Activated CD8-positive, alpha-beta T cell treated with anti-CD3 and anti-CD28 coated beads for 36 hours (primary cell): ENCODE data around the gene KCNQ5. TPM values are rescaled to one million over a fixed set of nuclear protein-coding genes. Genes with fewer than 3 reads are reported as not detected.

Source experiments
- ATAC-seq: fragments of 200-7000 bp; cut with Tn5 transposase; one replicate; pipeline ENCODE4 v1.10.0; 2021; ENCODE audit warnings: mild to moderate bottlenecking, moderate library complexity
- CTCF ChIA-PET: fragments of 350-600 bp; sonication (Branson Sonifier 250); formaldehyde crosslinking; loops from one replicate; lab custom pipeline; 2021; ENCODE audit warnings: antibody characterized with exemption; lab: Charles Lee
- POLR2A ChIA-PET: fragments of 350-600 bp; sonication (Branson Sonifier 250); formaldehyde crosslinking; loops from one replicate; lab custom pipeline; 2021; ENCODE audit warnings: antibody characterized with exemption; lab: Charles Lee
- DNase-seq: peaks from one replicate; pipeline ENCODE4 v3.0.0-alpha.2; 2020
- H3K27ac Mint-ChIP-seq: one replicate; pipeline ENCODE4 v1.8.0; 2021; ENCODE audit warnings: mild to moderate bottlenecking, mixed read lengths
- H3K27me3 Mint-ChIP-seq: one replicate; pipeline ENCODE4 v1.8.0; 2021; ENCODE audit warnings: mixed read lengths
- H3K36me3 Mint-ChIP-seq: one replicate; pipeline ENCODE4 v1.8.0; 2021; ENCODE audit warnings: low read depth, mixed read lengths
- H3K4me1 Mint-ChIP-seq: one replicate; pipeline ENCODE4 v1.8.0; 2021; ENCODE audit warnings: low read depth, mixed read lengths
- H3K4me3 Mint-ChIP-seq: one replicate; pipeline ENCODE4 v1.8.0; 2021; ENCODE audit warnings: mild to moderate bottlenecking, moderate library complexity, mixed read lengths
- H3K9me3 Mint-ChIP-seq: one replicate; pipeline ENCODE4 v1.8.0; 2021; ENCODE audit warnings: mixed read lengths
- CTCF ChIP-seq: fragments of 200-600 bp; IDR thresholded peaks from one replicate; pipeline ENCODE4 v1.8.0; 2022; ENCODE audit warnings: antibody characterized with exemption, mild to moderate bottlenecking
- intact Hi-C: fragments of 100-400 bp; cut with micrococcal nuclease; formaldehyde crosslinking; loops from one replicate; pipeline ENCODE4 v1.10.0; 2022
- total RNA-seq, 2 experiments: library from RNA; stranded (reverse); gene quantifications; one replicate each; pipeline ENCODE4 v1.2.3, GENCODE V29; 2021

Gene KCNQ5
- total RNA-seq, 2 experiments from 2014 or later: 14.6 to 14.9 TPM

GRCh38 chr6:72758901-72759300 lies 137.0 kb downstream of the KCNQ5 start:
- intact Hi-C loops: no loop called here
- ATAC-seq (no peak), DNase-seq (no peak)
- no peak overlapping the region for H3K27ac Mint-ChIP-seq
- H3K9me3 Mint-ChIP-seq: peaks cover 3% of the 10 kb centered on the region
- no peaks in the 10 kb centered on the region for H3K27me3 Mint-ChIP-seq
- no peak overlapping the region for H3K4me3 Mint-ChIP-seq
- peaks cover 9% of the 10 kb centered on the region for H3K4me1 Mint-ChIP-seq
- CTCF ChIA-PET: no interaction called here
- no peaks in the 10 kb centered on the region for H3K36me3 Mint-ChIP-seq
- POLR2A ChIA-PET: interaction anchor here (0.6 kb wide), 1 partner anchor 46 kb away, joined by 3 read pairs; no protein-coding TSS in a partner anchor
- TF ChIP-seq CTCF: no peak

- Mint-ChIP-seq H3K4me3 (no peak overlapping the region), H3K27me3 (no peaks in the 10 kb centered on the region), H3K9me3 (no peaks in the 10 kb centered on the region), H3K4me1 (peaks cover 9% of the 10 kb centered on the region), H3K27ac (no peak overlapping the region), H3K36me3 (peaks cover 3% of the 10 kb centered on the region)
- TF ChIP-seq CTCF: no peak
- ATAC-seq (no peak), DNase-seq (no peak)
- intact Hi-C loops: no loop called here
- ChIA-PET POLR2A (no interaction called here), CTCF (interaction anchor here (0.7 kb wide), 1 partner anchor 80 kb away, joined by 3 read pairs; no protein-coding TSS in a partner anchor)
Measured at GRCh38 chr6:72760114-72760793, 138.4 kb downstream of the KCNQ5 start.

- no peak for DNase-seq
- ATAC-seq: no peak
- peaks cover 3% of the 10 kb centered on the region for H3K36me3 Mint-ChIP-seq
Measured at GRCh38 chr6:72761761-72762160, 139.9 kb downstream of the KCNQ5 start.

GRCh38 chr6:72769459-72770125 lies 147.7 kb downstream of the KCNQ5 start:
- ChIA-PET CTCF (no interaction called here), POLR2A (interaction anchor here (0.6 kb wide), 1 partner anchor 53 kb away, joined by 4 read pairs; no protein-coding TSS in a partner anchor)
- H3K4me1 Mint-ChIP-seq: peaks cover 2% of the 10 kb centered on the region
- H3K36me3 Mint-ChIP-seq: peaks cover 3% of the 10 kb centered on the region
- ATAC-seq (no peak), DNase-seq (no peak)
- TF ChIP-seq CTCF: no peak
- no peaks in the 10 kb centered on the region for H3K27me3 Mint-ChIP-seq
- H3K4me3 Mint-ChIP-seq: no peak overlapping the region
- intact Hi-C loops: no loop called here
- no peaks in the 10 kb centered on the region for H3K9me3 Mint-ChIP-seq
- H3K27ac Mint-ChIP-seq: no peak overlapping the region

More at GRCh38 chr6:72761761-72762160, 139.9 kb downstream of the KCNQ5 start:
- H3K9me3 Mint-ChIP-seq: no peaks in the 10 kb centered on the region
- no peaks in the 10 kb centered on the region for H3K27me3 Mint-ChIP-seq
- no peak overlapping the region for H3K4me3 Mint-ChIP-seq
- intact Hi-C loops: no loop called here
- POLR2A ChIA-PET: no interaction called here
- TF ChIP-seq CTCF: no peak
- H3K4me1 Mint-ChIP-seq: peaks cover 2% of the 10 kb centered on the region
- no peak overlapping the region for H3K27ac Mint-ChIP-seq
- CTCF ChIA-PET: interaction anchor here (1.1 kb wide), 1 partner anchor 9 kb away, joined by 3 read pairs; no protein-coding TSS in a partner anchor

GRCh38 chr6:72770959-72771358 lies 149.1 kb downstream of the KCNQ5 start:
- ATAC-seq (no peak), DNase-seq (no peak)
- intact Hi-C loops: no loop called here
- Mint-ChIP-seq H3K9me3 (no peaks in the 10 kb centered on the region), H3K4me3 (no peak overlapping the region), H3K4me1 (peaks cover 2% of the 10 kb centered on the region), H3K27ac (no peak overlapping the region), H3K27me3 (no peaks in the 10 kb centered on the region), H3K36me3 (no peaks in the 10 kb centered on the region)
- ChIA-PET CTCF (no interaction called here), POLR2A (no interaction called here)
- TF ChIP-seq CTCF: no peak
